Measurements from ENCODE around the gene CNTNAP2. TPM values are rescaled to one million over a fixed set of nuclear protein-coding genes. Genes with fewer than 3 reads are reported as not detected.

CNTNAP2 gene
- total and polyA plus RNA-seq, 2 of the 8 experiments (the other 6 are each of a cell fraction or from before 2014, with no cell fraction given): 27.9 to 71.0 TPM

DNA sequence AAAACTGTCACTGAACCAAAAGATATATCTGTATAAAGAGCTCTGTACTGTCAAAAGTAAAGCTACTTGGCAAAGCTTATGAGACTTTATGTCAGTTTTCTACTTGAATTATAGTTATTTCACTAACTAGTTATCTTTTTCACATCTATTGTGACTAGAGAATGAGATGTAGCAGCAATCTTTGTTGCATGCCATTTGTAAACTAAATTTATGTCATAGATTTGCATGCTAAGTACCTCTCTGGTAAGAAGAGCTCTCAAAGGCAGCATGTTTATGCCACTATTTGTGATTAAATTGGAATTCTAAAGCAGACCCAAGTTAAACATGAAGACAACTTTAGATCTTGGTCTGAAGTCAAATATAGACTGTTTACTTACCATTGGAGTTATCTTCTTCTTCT is 300.6 kb downstream of the CNTNAP2 start:
- H2AFZ ChIP-seq (ENCODE audit: low read length): no peak overlapping the region
- no peak overlapping the region for H3K14ac ChIP-seq (ENCODE audit: insufficient read length)
- H3K18ac ChIP-seq (ENCODE audit: extremely low read depth, low read length): no peak overlapping the region
- no peak overlapping the region for H2BK12ac ChIP-seq (ENCODE audit: low read depth, low read length)
- no peak overlapping the region for H3K56ac ChIP-seq (replicated peaks; ENCODE audit: insufficient read length, low read depth, low read length)
- H2BK120ac ChIP-seq (replicated peaks; ENCODE audit: low read depth, low read length): no peak overlapping the region
- no peak overlapping the region for H3K4ac ChIP-seq (replicated peaks; ENCODE audit: insufficient read length, low read depth, low read length)
- no peak overlapping the region for H2AK5ac ChIP-seq (ENCODE audit: low read depth, low read length)
- H4K91ac ChIP-seq (replicated peaks; ENCODE audit: insufficient read length, low read length): no peak overlapping the region
- no peak overlapping the region for H2BK15ac ChIP-seq (ENCODE audit: low read length)
- no peak overlapping the region for H4K5ac ChIP-seq (ENCODE audit: insufficient read length, low read depth, low read length)
- ChIA-PET POLR2A (ENCODE audit: partially characterized antibody) (no interaction called here), CTCF (ENCODE audit: partially characterized antibody) (no interaction called here)
- H2BK20ac ChIP-seq (ENCODE audit: low read length): no peak overlapping the region
- H3K23me2 ChIP-seq (ENCODE audit: low read depth, low read length): no peaks in the 10 kb centered on the region
- no peak overlapping the region for H4K8ac ChIP-seq (ENCODE audit: extremely low read depth, insufficient read depth, low read length)
- H3K9me3 ChIP-seq (ENCODE audit: insufficient read depth in 2 of 2, low read depth in 1 of 2, low read length in 1 of 2): no peaks in the 10 kb centered on the region
- FAIRE-seq: no peak
- no peaks in the 10 kb centered on the region for H3K79me2 ChIP-seq (ENCODE audit: control insufficient read depth in 1 of 2, insufficient read depth in 2 of 2, low read length in 2 of 2)
- no peaks in the 10 kb centered on the region for H3K36me3 ChIP-seq (ENCODE audit: control insufficient read depth in 2 of 4, insufficient read depth in 4 of 4, low read length in 3 of 4)
- peaks cover 0 to 11% (median 9%) of the 10 kb centered on the region in 4 experiments; a peak in 4 of 7 replicates for H3K4me1 ChIP-seq (replicated peaks in 1 of 4; ENCODE audit: control insufficient read depth in 3 of 4, insufficient read depth in 4 of 4, low read length in 3 of 4)
- H2BK5ac ChIP-seq (ENCODE audit: low read depth, low read length): no peak overlapping the region
- no peak overlapping the region for H3K23ac ChIP-seq (ENCODE audit: insufficient read length)
- no peaks in the 10 kb centered on the region for H3K27me3 ChIP-seq (replicated peaks in 1 of 4; ENCODE audit: control insufficient read depth in 3 of 4, extremely low read depth in 1 of 4, insufficient read depth in 3 of 4, low read length in 3 of 4)
- no peak overlapping the region for H3K27ac ChIP-seq (ENCODE audit: low read depth, low read length)
- H3K4me3 ChIP-seq (ENCODE audit: extremely low read depth in 1 of 4, insufficient read depth in 2 of 4, low read depth in 3 of 4, low read length in 4 of 4): no peak overlapping the region
- H3K9ac ChIP-seq (replicated peaks in 1 of 4; ENCODE audit: extremely low read depth in 1 of 4, low read depth in 3 of 4, low read length in 3 of 4): no peak overlapping the region
- H3K79me1 ChIP-seq (ENCODE audit: low read depth, low read length): no peaks in the 10 kb centered on the region
- H3K4me2 ChIP-seq (ENCODE audit: insufficient read depth in 1 of 2, low read depth in 2 of 2, low read length in 2 of 2): no peak overlapping the region
- DNase-seq (ENCODE audit: low read depth in 1 of 2, low spot score in 2 of 2): no peak
- no peaks in the 10 kb centered on the region for H4K20me1 ChIP-seq (replicated peaks in 1 of 2; ENCODE audit: control insufficient read depth in 1 of 2, insufficient read depth in 2 of 2, low read length in 2 of 2)
- TF ChIP-seq RXRA (IDR thresholded peaks at IDR 0.05; ENCODE audit: insufficient read depth, low read depth, low read length) (no peak), SRF (IDR thresholded peaks at IDR 0.05; ENCODE audit: low read depth, low read length) (no peak), CBX5 (IDR thresholded peaks at IDR 0.05; ENCODE audit: low read depth, low read length) (no peak), JUND (IDR thresholded peaks at IDR 0.05; ENCODE audit: low read length) (no peak), RFX5 (IDR thresholded peaks at IDR 0.05; ENCODE audit: borderline replicate concordance, low read depth, low read length) (no peak), SIRT6 (IDR thresholded peaks at IDR 0.05; ENCODE audit: low read length) (no peak), BCL11A (IDR thresholded peaks at IDR 0.05; ENCODE audit: low read depth in 2 of 2, low read length in 2 of 2) (no peak), JUN (IDR thresholded peaks at IDR 0.05; ENCODE audit: low read depth, low read length) (no peak), BRCA1 (IDR thresholded peaks at IDR 0.05; ENCODE audit: low read depth, low read length) (no peak), EP300 (IDR thresholded peaks at IDR 0.05; ENCODE audit: borderline replicate concordance in 1 of 2, low read depth in 2 of 2, low read length in 2 of 2) (no peak)
